KOPT-K1 (cell line): ENCODE measurements around the gene CACNB2.

Experiments used
- H3K27ac ChIP-seq: fragments of 200-600 bp; sonication (generic); 2 replicates; pipeline ENCODE4 v1.5.1; 2016; ENCODE audit warnings: antibody characterized with exemption, mild to moderate bottlenecking, low read depth, low read length; ENCODE audit not compliant: poor library complexity, severe bottlenecking
- H3K36me3 ChIP-seq: fragments of 200-600 bp; sonication (generic); 2 replicates; pipeline ENCODE4 v1.5.1; 2017; ENCODE audit warnings: antibody characterized with exemption, mild to moderate bottlenecking, low read length, moderate library complexity; ENCODE audit not compliant: insufficient read depth
- H3K9me3 ChIP-seq: fragments of 200-600 bp; sonication (generic); 2 replicates; pipeline ENCODE4 v1.5.1; 2017; ENCODE audit warnings: antibody characterized with exemption, low read length, mild to moderate bottlenecking; ENCODE audit not compliant: insufficient read depth, poor library complexity, severe bottlenecking

CACNB2 gene

DNA sequence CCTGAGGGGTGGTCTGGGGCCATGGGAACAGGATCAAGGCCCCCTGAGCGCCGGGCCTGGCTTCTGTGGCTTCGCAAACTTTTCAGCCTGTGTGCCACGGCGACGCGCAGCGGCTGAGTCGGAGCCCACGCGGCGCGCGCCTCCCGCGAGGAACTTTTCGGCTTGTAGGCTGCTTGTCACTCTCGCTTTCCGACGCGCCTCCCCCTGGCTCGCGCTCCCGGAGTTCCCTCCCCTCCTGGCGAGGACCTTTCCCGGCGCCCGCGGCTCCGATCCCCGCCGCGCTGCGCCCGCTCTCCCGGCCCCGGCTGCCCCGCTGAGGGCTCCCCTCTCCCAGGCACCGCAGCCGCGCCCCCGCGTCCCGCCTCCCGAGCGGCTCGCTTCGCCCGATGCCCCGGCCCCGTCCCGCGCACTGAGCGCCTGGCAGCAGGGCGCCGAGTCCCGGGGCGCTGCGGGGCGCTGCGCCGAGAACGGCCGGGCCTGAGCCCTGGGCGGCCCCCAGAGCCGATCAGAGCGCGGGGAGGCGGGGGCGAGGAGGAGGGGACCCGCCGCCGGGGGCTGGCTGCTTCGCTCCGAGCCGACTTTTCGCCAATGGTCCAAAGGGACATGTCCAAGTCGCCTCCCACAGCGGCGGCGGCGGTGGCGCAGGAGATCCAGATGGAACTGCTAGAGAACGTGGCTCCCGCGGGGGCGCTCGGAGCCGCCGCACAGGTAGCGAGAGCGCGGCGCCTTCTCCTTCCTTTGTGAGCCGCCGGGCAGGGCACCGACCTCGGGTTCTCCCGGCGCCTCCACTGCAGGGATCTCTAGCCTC lies at the start of gene CACNB2:
TSS of gene CACNB2 (plus strand) at position 276 of the 808 bp plus-strand sequence.
- no peak within 1 kb of the TSS for H3K27ac ChIP-seq
- H3K36me3 ChIP-seq = no peaks in the 10 kb centered on the region
- no peaks in the 10 kb centered on the region for H3K9me3 ChIP-seq

- Histone ChIP-seq H3K9me3 (no peaks in the 10 kb centered on the region), H3K27ac (no peak overlapping the region), H3K36me3 (no peaks in the 10 kb centered on the region)
Measured at GRCh38 chr10:18094332-18094731, 45.9 kb upstream of the CACNB2 start.

DNA sequence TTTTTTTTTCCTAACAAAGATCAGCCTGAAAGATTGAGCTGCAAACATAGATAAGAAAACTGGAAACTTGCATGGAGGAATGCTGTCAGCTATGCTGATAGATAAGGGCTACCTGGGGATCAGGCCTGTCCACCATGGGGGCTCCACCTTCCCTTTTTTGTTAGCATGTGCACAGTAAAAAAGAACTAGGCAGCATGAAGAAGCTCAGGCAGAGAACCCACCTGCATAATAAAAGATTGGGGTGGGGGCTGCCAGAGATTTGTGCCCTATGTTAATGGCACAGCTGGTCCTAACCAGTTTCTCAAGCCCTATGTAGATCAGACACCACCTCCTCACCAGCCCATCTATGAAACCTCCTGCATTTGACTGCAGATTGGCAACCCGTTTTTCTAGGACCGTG lies 45.4 kb upstream of the CACNB2 start:
- H3K36me3 ChIP-seq = no peaks in the 10 kb centered on the region
- no peak overlapping the region for H3K27ac ChIP-seq
- no peaks in the 10 kb centered on the region for H3K9me3 ChIP-seq

GRCh38 chr10:18097524-18097923 lies 42.7 kb upstream of the CACNB2 start:
- H3K27ac ChIP-seq = no peak overlapping the region
- no peaks in the 10 kb centered on the region for H3K36me3 ChIP-seq
- H3K9me3 ChIP-seq = no peaks in the 10 kb centered on the region

DNA sequence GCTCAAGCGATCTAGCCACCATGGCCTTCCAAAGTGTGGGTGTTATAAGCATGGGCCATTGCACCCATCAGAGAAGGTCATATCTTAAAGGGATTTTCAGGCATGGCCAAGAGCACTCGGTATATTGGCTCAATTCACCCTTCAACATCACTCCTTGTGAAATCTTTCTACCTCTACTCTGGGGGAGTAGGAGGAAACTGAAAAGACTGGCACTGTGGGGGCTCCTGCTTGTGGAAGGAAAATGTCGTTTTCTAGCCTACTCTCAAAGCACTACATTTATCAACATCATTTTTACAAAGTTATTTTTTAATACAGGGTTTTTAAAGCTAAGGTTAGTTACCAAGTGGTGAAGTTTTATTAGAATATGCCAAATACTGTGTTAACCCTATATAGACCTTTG lies 42.0 kb upstream of the CACNB2 start:
- Histone ChIP-seq H3K9me3 (no peaks in the 10 kb centered on the region), H3K36me3 (no peaks in the 10 kb centered on the region), H3K27ac (no peak overlapping the region)

DNA sequence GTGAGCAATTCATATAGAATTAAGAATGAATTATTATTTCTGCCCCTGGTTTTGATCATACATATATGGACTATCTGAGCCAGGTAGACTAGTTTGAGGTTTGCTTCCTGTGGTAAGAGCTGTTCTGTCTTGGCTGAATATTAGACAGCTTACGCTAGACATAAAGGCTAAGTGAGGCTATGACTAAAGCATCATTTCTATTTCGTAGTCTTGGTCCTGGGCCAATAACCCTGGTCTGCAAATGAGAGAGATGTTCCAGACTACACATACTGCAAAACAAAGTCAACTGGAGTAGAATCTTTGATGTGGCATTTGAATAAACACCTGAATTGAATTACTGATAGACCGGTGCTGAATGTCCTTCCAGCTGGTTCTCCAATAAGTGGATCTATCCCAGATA lies 40.8 kb upstream of the CACNB2 start:
- H3K27ac ChIP-seq = no peak overlapping the region
- H3K9me3 ChIP-seq = no peaks in the 10 kb centered on the region
- H3K36me3 ChIP-seq = no peaks in the 10 kb centered on the region

- H3K9me3 ChIP-seq = no peaks in the 10 kb centered on the region
- no peaks in the 10 kb centered on the region for H3K36me3 ChIP-seq
- H3K27ac ChIP-seq = no peak overlapping the region
Measured at GRCh38 chr10:18100669-18101068, 39.6 kb upstream of the CACNB2 start.

- Histone ChIP-seq H3K36me3 (no peaks in the 10 kb centered on the region), H3K27ac (no peak overlapping the region)
Measured at GRCh38 chr10:18102404-18102803, 37.8 kb upstream of the CACNB2 start.

GRCh38 chr10:18104223-18104872 lies 35.9 kb upstream of the CACNB2 start:
- Histone ChIP-seq H3K9me3 (no peaks in the 10 kb centered on the region), H3K36me3 (no peaks in the 10 kb centered on the region), H3K27ac (no peak overlapping the region)

More at GRCh38 chr10:18102404-18102803, 37.8 kb upstream of the CACNB2 start:
- no peaks in the 10 kb centered on the region for H3K9me3 ChIP-seq

GRCh38 chr10:18109341-18109870 lies 30.8 kb upstream of the CACNB2 start:
- Histone ChIP-seq H3K36me3 (no peaks in the 10 kb centered on the region), H3K27ac (no peak overlapping the region), H3K9me3 (no peaks in the 10 kb centered on the region)

GRCh38 chr10:18113881-18114280 lies 26.3 kb upstream of the CACNB2 start:
- Histone ChIP-seq H3K9me3 (no peaks in the 10 kb centered on the region), H3K36me3 (no peaks in the 10 kb centered on the region), H3K27ac (no peak overlapping the region)

DNA sequence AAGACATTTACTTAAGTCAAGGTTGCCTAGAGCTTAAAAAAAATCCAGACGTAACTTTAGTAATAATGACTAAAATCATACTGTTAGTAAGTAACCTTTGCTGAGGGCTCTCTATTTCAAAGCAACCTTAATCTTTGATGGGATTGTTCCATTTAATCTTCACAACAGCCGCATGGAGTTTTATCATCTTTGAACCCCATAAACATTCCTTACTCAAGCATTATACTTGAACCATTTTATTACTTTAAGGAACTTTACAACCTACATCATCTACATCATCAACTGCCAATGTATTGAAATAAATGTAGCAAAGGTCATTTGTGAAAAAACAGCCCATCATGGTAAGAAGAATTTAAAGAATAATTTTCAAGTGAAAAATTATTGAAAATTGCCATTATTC lies 22.9 kb upstream of the CACNB2 start:
- no peaks in the 10 kb centered on the region for H3K9me3 ChIP-seq
- H3K36me3 ChIP-seq = no peaks in the 10 kb centered on the region
- H3K27ac ChIP-seq = no peak overlapping the region

- no peaks in the 10 kb centered on the region for H3K36me3 ChIP-seq
- H3K27ac ChIP-seq = no peak overlapping the region
- no peaks in the 10 kb centered on the region for H3K9me3 ChIP-seq
Measured at GRCh38 chr10:18122753-18123152, 17.5 kb upstream of the CACNB2 start.

DNA sequence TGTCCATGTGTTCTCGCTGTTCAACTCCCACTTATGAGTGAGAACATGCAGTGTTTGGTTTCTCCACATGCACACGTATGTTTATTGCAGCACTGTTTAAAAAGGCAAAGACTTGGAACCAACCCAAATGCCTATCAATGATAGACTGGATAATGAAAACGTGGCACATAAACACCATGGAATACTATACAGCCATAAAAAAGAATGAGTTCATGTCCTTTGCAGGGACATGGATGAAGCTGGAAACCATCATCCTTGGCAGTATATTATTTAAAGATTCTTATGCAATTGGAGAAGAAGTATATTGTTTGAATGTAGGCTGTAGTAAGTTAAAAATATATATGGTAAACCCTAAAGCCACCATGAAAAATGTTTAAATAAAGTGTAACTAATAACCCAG lies 7.2 kb upstream of the CACNB2 start:
- Histone ChIP-seq H3K27ac (no peak overlapping the region), H3K9me3 (no peaks in the 10 kb centered on the region), H3K36me3 (no peaks in the 10 kb centered on the region)

- Histone ChIP-seq H3K27ac (no peak overlapping the region), H3K36me3 (no peaks in the 10 kb centered on the region), H3K9me3 (no peaks in the 10 kb centered on the region)
Measured at GRCh38 chr10:18134509-18134908, 5.7 kb upstream of the CACNB2 start.

DNA sequence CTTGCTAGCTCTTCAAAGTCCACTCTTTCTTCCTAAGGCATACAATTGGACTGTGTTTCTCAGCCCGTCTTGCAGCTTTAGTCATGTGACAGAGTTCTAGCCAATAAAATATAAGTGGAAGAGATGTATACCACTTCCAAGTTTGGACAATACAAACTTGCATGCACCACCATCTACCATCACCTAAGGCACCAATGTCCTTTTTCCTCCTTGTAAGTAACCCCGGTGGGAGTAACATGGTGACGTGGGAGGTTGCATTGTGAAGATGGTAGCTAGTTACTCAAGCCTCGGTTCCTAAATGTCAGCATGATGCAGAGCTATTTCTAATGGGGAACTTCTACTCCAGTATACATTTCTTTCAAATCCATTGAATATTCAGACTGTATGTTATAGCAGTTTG lies 5.3 kb upstream of the CACNB2 start:
- Histone ChIP-seq H3K9me3 (no peaks in the 10 kb centered on the region), H3K27ac (no peak overlapping the region)

More for the DNA sequence above, 5.3 kb upstream of the CACNB2 start:
- H3K36me3 ChIP-seq = no peaks in the 10 kb centered on the region
